RWPE2 (cell line): ENCODE data around the gene MUC15.

ENCODE experiments used
- ATAC-seq: fragments of 200-7000 bp; cut with Tn5 transposase; 3 replicates; pipeline ENCODE4 v1.9.1; 2021; ENCODE audit warnings: low read depth
- DNase-seq: peaks from one replicate; pipeline ENCODE4 v3.0.0-alpha.2; 2020; ENCODE audit warnings: low spot score
- H3K27ac ChIP-seq: fragments of 450-650 bp; 2 replicates; pipeline ENCODE4 v1.5.1; 2017; ENCODE audit warnings: mild to moderate bottlenecking; ENCODE audit not compliant: poor library complexity, severe bottlenecking
- H3K27me3 ChIP-seq: fragments of 250-450 bp; sonication (Bioruptor Pico); 2 replicates; pipeline ENCODE4 v1.5.1; 2021; ENCODE audit warnings: mild to moderate bottlenecking, moderate library complexity; ENCODE audit not compliant: insufficient read depth, poor library complexity, severe bottlenecking
- H3K36me3 ChIP-seq: fragments of 250-450 bp; sonication (Bioruptor Pico); 2 replicates; pipeline ENCODE4 v1.5.1; 2020; ENCODE audit warnings: low read depth, mild to moderate bottlenecking, moderate library complexity
- H3K4me1 ChIP-seq: fragments of 250-450 bp; sonication (Bioruptor Pico); 2 replicates; pipeline ENCODE4 v1.5.1; 2021; ENCODE audit warnings: mild to moderate bottlenecking, moderate library complexity; ENCODE audit not compliant: insufficient read depth, poor library complexity, severe bottlenecking
- H3K4me3 ChIP-seq: fragments of 250-450 bp; sonication (Bioruptor Pico); 2 replicates; pipeline ENCODE4 v1.5.1; 2021; ENCODE audit warnings: mild to moderate bottlenecking, moderate library complexity; ENCODE audit not compliant: severe bottlenecking
- H3K9me3 ChIP-seq: fragments of 250-450 bp; sonication (Bioruptor Pico); 2 replicates; pipeline ENCODE4 v1.5.1; 2021; ENCODE audit warnings: mild to moderate bottlenecking, moderate library complexity; ENCODE audit not compliant: severe bottlenecking
- CTCF ChIP-seq: fragments of 450-650 bp; IDR thresholded peaks from one replicate; pipeline ENCODE4 v1.5.1; 2017; ENCODE audit warnings: mild to moderate bottlenecking, moderate library complexity; ENCODE audit not compliant: poor library complexity, severe bottlenecking

Gene MUC15

GRCh38 chr11:26512196-26512595, 59.9 kb downstream of the MUC15 start:
- H3K27ac ChIP-seq, result no peak overlapping the region
- H3K27me3 ChIP-seq, result no peaks in the 10 kb centered on the region
- DNase-seq, result no peak
- no peaks in the 10 kb centered on the region for H3K4me1 ChIP-seq
- no peaks in the 10 kb centered on the region for H3K9me3 ChIP-seq
- no peak for TF ChIP-seq CTCF
- no peak for ATAC-seq
- no peak overlapping the region for H3K4me3 ChIP-seq
- no peaks in the 10 kb centered on the region for H3K36me3 ChIP-seq

- H3K36me3 ChIP-seq, result no peaks in the 10 kb centered on the region
- H3K4me1 ChIP-seq, result no peaks in the 10 kb centered on the region
- ATAC-seq, result no peak
These were observed 61.3 kb downstream of the MUC15 start for GRCh38 chr11:26510756-26511155.

GRCh38 chr11:26510164-26510563, 61.9 kb downstream of the MUC15 start:
- no peak for DNase-seq
- TF ChIP-seq CTCF, result no peak
- H3K4me1 ChIP-seq, result no peaks in the 10 kb centered on the region
- H3K4me3 ChIP-seq, result no peak overlapping the region
- no peak for ATAC-seq
- H3K27ac ChIP-seq, result no peak overlapping the region
- H3K36me3 ChIP-seq, result no peaks in the 10 kb centered on the region
- H3K9me3 ChIP-seq, result no peaks in the 10 kb centered on the region
- H3K27me3 ChIP-seq, result no peaks in the 10 kb centered on the region

More at GRCh38 chr11:26510756-26511155, 61.3 kb downstream of the MUC15 start:
- Histone ChIP-seq H3K9me3 (no peaks in the 10 kb centered on the region), H3K4me3 (no peak overlapping the region), H3K27ac (no peak overlapping the region), H3K27me3 (no peaks in the 10 kb centered on the region)
- no peak for TF ChIP-seq CTCF
- DNase-seq, result no peak
